ENCODE measurements around the gene RASSF4.

RASSF4 gene

DNA sequence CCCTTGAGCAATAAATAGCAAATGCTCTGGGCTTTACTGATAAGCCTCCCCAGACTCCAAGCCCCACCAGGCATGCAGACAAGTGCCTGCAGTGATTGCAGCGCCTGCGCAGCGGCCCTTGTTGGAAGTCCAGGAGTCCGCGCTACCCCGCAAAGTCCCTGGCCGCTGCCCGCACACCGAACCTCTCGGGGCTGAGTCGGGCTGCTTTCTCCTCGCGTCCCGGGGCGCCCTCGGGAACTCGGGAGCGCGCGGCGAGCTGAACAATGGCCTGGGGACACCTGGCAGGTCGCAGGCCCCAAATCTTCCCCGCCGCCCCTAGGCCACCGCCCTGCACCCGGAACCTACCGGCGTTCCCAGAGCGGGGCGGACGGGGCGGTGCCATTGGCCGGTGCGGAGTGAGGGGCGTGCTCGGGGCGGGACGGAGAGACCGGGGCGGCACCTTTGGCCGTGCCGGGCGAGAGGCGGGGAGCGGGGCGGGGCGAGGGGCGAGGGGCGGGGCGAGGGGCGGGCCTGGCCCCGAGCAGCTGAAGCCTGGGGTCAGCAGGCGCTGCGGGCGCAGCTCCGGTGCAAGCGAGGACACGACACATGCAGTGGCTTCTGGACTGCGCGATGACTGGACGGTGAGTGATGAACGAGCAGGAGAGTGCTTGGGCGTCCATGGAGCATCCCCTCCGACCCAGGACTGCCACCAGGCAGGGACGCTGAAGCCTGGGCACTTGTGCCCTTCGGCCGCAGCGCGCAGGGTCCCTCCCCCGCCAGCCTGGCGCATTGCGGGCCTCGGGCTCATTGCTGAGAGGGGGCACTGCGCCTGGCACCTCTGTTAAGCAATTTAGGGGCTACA, at the start of gene RASSF4:
TSS of gene RASSF4 (plus strand) at position 556 of the 841 bp plus-strand sequence. CDS start 10,401 bp downstream, outside the sequence.
- no peaks in the 10 kb centered on the region for H3K9me3 ChIP-seq
- peak; percentile 81 to 95 for DNase-seq (ENCODE audit: low spot score in 2 of 2)
- H3K27me3 ChIP-seq (ENCODE audit: low read depth) = no peaks in the 10 kb centered on the region
- H3K4me3 ChIP-seq = peak within 1 kb of the TSS; percentile 89
- no peaks in the 10 kb centered on the region for H3K36me3 ChIP-seq (replicated peaks)
- in situ Hi-C loops (cut with MboI; ENCODE audit: low sequenced_read_pairs) = no loop called here
- H3K4me1 ChIP-seq = peaks cover 28% of the 10 kb centered on the region

- Histone ChIP-seq H3K4me1 (no peaks in the 10 kb centered on the region), H3K9me3 (no peaks in the 10 kb centered on the region), H3K4me3 (no peak overlapping the region), H3K27me3 (ENCODE audit: low read depth) (no peaks in the 10 kb centered on the region), H3K36me3 (replicated peaks) (no peaks in the 10 kb centered on the region)
- in situ Hi-C loops (cut with MboI; ENCODE audit: low sequenced_read_pairs) = no loop called here
- DNase-seq (ENCODE audit: low spot score in 2 of 2) = no peak
These were observed 49.7 kb upstream of the RASSF4 start for GRCh38 chr10:44909910-44910309.

GRCh38 chr10:44910602-44911001, 49.0 kb upstream of the RASSF4 start:
- H3K9me3 ChIP-seq = no peaks in the 10 kb centered on the region
- H3K4me1 ChIP-seq = no peaks in the 10 kb centered on the region
- DNase-seq (ENCODE audit: low spot score in 2 of 2) = no peak
- H3K27me3 ChIP-seq (ENCODE audit: low read depth) = no peaks in the 10 kb centered on the region
- no peak overlapping the region for H3K4me3 ChIP-seq
- in situ Hi-C loops (cut with MboI; ENCODE audit: low sequenced_read_pairs) = no loop called here
- no peaks in the 10 kb centered on the region for H3K36me3 ChIP-seq (replicated peaks)

DNA sequence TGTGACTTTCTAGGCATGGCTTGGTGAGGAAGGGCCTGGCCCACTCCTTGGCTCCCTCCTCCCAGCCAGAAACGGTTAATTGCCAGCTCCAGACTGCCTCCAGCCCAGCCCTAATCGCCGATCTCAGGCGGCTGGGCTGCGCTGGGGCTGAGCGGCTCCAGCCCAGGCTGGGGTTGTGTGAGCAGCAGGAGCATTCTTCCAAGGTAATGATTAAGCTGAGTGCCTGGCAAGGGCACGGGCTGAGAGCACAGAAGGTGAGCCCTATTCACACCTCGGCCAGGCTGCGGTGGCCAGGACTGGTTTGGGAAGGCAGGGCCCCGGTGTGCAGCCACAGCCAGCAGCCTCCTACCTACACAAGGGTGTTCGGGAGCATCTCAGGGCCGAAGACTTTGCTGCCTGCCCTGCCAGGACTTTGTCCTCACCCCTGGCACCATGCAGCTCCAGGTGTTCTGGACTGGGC, 48.5 kb upstream of the RASSF4 start, which contains the start of gene TMEM72:
TSS of gene TMEM72 (plus strand) at position 257 of the 460 bp plus-strand sequence. CDS start at position 433, 176 bp downstream.
- in situ Hi-C loops (cut with MboI; ENCODE audit: low sequenced_read_pairs) = no loop called here
- Histone ChIP-seq H3K36me3 (replicated peaks) (no peaks in the 10 kb centered on the region), H3K4me1 (no peaks in the 10 kb centered on the region), H3K9me3 (no peaks in the 10 kb centered on the region), H3K27me3 (ENCODE audit: low read depth) (no peaks in the 10 kb centered on the region), H3K4me3 (no peak within 1 kb of the TSS)
- DNase-seq (ENCODE audit: low spot score in 2 of 2) = no peak

DNA sequence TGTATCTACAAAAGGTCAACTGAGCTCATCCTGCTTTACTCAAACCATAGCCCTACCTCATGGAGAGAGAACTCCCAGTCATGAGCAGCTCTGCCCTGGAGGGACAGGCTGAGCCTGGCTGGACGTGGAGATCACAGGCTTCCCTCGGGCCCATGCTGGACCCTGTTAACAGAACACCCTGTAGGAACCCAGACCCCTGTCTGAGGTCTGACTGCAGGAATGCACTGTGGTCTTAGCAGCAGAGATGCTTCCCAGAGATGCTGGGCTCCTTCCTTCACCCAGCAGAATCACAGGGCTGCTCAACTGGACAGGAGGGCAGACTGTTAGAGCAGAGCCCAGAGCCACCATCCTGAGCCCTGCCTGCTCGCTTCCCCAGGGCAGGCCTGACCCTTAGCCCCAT, 47.7 kb upstream of the RASSF4 start:
- Histone ChIP-seq H3K9me3 (no peaks in the 10 kb centered on the region), H3K27me3 (ENCODE audit: low read depth) (no peaks in the 10 kb centered on the region)
- in situ Hi-C loops (cut with MboI; ENCODE audit: low sequenced_read_pairs) = no loop called here

GRCh38 chr10:44913350-44914081, 46.1 kb upstream of the RASSF4 start:
- no peaks in the 10 kb centered on the region for H3K27me3 ChIP-seq (ENCODE audit: low read depth)
- H3K9me3 ChIP-seq = no peaks in the 10 kb centered on the region
- H3K4me3 ChIP-seq = no peak overlapping the region
- no peak for DNase-seq (ENCODE audit: low spot score in 2 of 2)
- no peaks in the 10 kb centered on the region for H3K36me3 ChIP-seq (replicated peaks)
- in situ Hi-C loops (cut with MboI; ENCODE audit: low sequenced_read_pairs) = no loop called here
- H3K4me1 ChIP-seq = no peaks in the 10 kb centered on the region

More for the DNA sequence above, 47.7 kb upstream of the RASSF4 start:
- DNase-seq (ENCODE audit: low spot score in 2 of 2) = no peak
- Histone ChIP-seq H3K36me3 (replicated peaks) (no peaks in the 10 kb centered on the region), H3K4me3 (no peak overlapping the region), H3K4me1 (no peaks in the 10 kb centered on the region)

GRCh38 chr10:44914891-44915290, 44.7 kb upstream of the RASSF4 start:
- Histone ChIP-seq H3K27me3 (ENCODE audit: low read depth) (0 out of 2 replicates have a peak, but pooled peaks cover 2% of the 10 kb centered on the region), H3K4me3 (no peak overlapping the region), H3K36me3 (replicated peaks) (no peaks in the 10 kb centered on the region), H3K4me1 (no peaks in the 10 kb centered on the region), H3K9me3 (no peaks in the 10 kb centered on the region)
- DNase-seq (ENCODE audit: low spot score in 2 of 2) = no peak
- in situ Hi-C loops (cut with MboI; ENCODE audit: low sequenced_read_pairs) = no loop called here

DNA sequence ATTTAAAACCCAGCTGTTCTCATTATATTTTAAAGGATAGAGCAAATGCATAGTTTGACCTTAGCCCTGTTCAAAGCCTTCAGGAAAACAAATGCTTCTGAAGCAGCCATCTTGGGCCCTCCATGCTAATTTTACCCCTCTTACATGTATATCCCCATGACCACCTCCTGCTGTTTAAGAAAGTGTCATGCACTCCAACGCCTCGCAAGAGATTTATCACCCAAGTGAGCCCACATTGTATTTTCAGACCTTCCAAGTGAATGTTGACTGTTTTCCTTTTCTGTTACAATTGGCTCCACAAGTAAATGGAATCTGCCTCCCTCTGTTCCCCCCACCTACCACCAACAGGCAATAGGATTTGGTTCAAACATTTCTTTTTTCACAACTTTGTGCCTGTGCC, 43.2 kb upstream of the RASSF4 start:
- Histone ChIP-seq H3K27me3 (ENCODE audit: low read depth) (0 out of 2 replicates have a peak, but pooled peaks cover 2% of the 10 kb centered on the region), H3K4me3 (no peak overlapping the region), H3K36me3 (replicated peaks) (no peaks in the 10 kb centered on the region), H3K9me3 (no peaks in the 10 kb centered on the region), H3K4me1 (no peaks in the 10 kb centered on the region)
- in situ Hi-C loops (cut with MboI; ENCODE audit: low sequenced_read_pairs) = no loop called here
- DNase-seq (ENCODE audit: low spot score in 2 of 2) = no peak

- no peak for DNase-seq (ENCODE audit: low spot score in 2 of 2)
- no peaks in the 10 kb centered on the region for H3K9me3 ChIP-seq
- in situ Hi-C loops (cut with MboI; ENCODE audit: low sequenced_read_pairs) = no loop called here
- no peak overlapping the region for H3K4me3 ChIP-seq
- H3K4me1 ChIP-seq = no peaks in the 10 kb centered on the region
- H3K36me3 ChIP-seq (replicated peaks) = no peaks in the 10 kb centered on the region
- H3K27me3 ChIP-seq (ENCODE audit: low read depth) = 0 out of 2 replicates have a peak, but pooled peaks cover 2% of the 10 kb centered on the region
These were observed 41.8 kb upstream of the RASSF4 start for GRCh38 chr10:44917848-44918247.

DNA sequence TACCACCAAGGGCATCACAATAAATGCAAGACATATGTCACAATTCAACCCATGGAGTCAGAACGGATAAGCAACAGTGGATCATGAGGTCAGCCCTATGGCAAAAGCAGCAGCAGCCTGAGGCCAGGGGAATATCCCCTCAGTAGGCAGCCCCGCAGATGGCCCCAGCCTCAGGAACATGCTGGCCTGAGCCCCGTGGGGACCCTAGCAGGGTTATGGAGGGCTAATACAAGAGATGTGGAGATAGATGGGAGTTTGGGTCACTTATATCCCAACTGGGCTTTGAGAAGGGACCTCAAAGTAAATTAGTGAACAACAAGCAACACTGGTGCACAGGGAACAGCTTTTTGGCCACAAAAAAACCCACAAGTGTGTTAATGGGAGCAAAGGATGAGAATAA, 39.4 kb upstream of the RASSF4 start:
- H3K4me1 ChIP-seq = no peaks in the 10 kb centered on the region
- DNase-seq (ENCODE audit: low spot score in 2 of 2) = no peak
- no peaks in the 10 kb centered on the region for H3K9me3 ChIP-seq
- no peaks in the 10 kb centered on the region for H3K36me3 ChIP-seq (replicated peaks)
- H3K4me3 ChIP-seq = no peak overlapping the region
- H3K27me3 ChIP-seq (ENCODE audit: low read depth) = 0 out of 2 replicates have a peak, but pooled peaks cover 2% of the 10 kb centered on the region
- in situ Hi-C loops (cut with MboI; ENCODE audit: low sequenced_read_pairs) = no loop called here

DNA sequence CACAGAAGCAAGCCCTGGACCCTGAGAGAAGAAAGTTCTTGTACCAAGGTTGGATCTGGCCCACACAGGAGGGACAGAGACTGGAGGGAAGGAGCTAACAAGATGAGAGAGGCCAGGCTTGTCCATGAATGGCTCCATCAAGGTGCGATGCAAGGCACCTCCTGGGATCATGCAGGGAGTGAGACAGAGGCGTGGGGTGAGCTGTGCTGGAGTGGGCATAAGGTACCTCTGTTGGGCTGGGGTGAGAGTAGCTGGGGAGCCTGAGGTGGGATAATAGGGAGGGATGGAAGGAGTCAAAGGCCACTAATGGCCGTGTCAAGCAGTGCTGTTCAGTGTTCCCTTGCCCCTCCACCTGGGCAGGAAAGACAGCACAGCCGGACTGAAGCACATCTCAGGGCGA, 38.5 kb upstream of the RASSF4 start:
- H3K36me3 ChIP-seq (replicated peaks) = no peaks in the 10 kb centered on the region
- DNase-seq (ENCODE audit: low spot score in 2 of 2) = no peak
- 0 out of 2 replicates have a peak, but pooled peaks cover 2% of the 10 kb centered on the region for H3K27me3 ChIP-seq (ENCODE audit: low read depth)
- no peaks in the 10 kb centered on the region for H3K9me3 ChIP-seq
- H3K4me3 ChIP-seq = no peak overlapping the region
- in situ Hi-C loops (cut with MboI; ENCODE audit: low sequenced_read_pairs) = no loop called here
- H3K4me1 ChIP-seq = no peaks in the 10 kb centered on the region

GRCh38 chr10:44921506-44921905, 38.1 kb upstream of the RASSF4 start:
- Histone ChIP-seq H3K9me3 (no peaks in the 10 kb centered on the region), H3K4me3 (no peak overlapping the region), H3K27me3 (ENCODE audit: low read depth) (0 out of 2 replicates have a peak, but pooled peaks cover 2% of the 10 kb centered on the region), H3K36me3 (replicated peaks) (no peaks in the 10 kb centered on the region), H3K4me1 (no peaks in the 10 kb centered on the region)
- in situ Hi-C loops (cut with MboI; ENCODE audit: low sequenced_read_pairs) = no loop called here
- no peak for DNase-seq (ENCODE audit: low spot score in 2 of 2)

GRCh38 chr10:44922021-44922420, 37.6 kb upstream of the RASSF4 start:
- Histone ChIP-seq H3K27me3 (ENCODE audit: low read depth) (0 out of 2 replicates have a peak, but pooled peaks cover 2% of the 10 kb centered on the region), H3K4me1 (no peaks in the 10 kb centered on the region), H3K9me3 (no peaks in the 10 kb centered on the region), H3K4me3 (no peak overlapping the region), H3K36me3 (replicated peaks) (no peaks in the 10 kb centered on the region)
- in situ Hi-C loops (cut with MboI; ENCODE audit: low sequenced_read_pairs) = no loop called here
- no peak for DNase-seq (ENCODE audit: low spot score in 2 of 2)
